T-helper 2 cell treated with Interferon-gamma antibody and Interleukin-4, amounts not matched to agents 100 ng/mL and 5 ng/mL, for 36 hours (primary cell): Measurements from ENCODE around the gene CYP2D6. TPM values are rescaled to one million over a fixed set of nuclear protein-coding genes. Genes with fewer than 3 reads are reported as not detected.

Experiments
- intact Hi-C: fragments of 100-400 bp; cut with micrococcal nuclease; formaldehyde crosslinking; loops from one replicate; pipeline ENCODE4 v1.15.1; 2023
- total RNA-seq: library from RNA; stranded (reverse); gene quantifications from 2 replicates; pipeline ENCODE4 v1.2.3, GENCODE V29; 2022

The CYP2D6 gene
- total RNA-seq, 1 donor from 2014 or later, result 5.8 TPM

DNA sequence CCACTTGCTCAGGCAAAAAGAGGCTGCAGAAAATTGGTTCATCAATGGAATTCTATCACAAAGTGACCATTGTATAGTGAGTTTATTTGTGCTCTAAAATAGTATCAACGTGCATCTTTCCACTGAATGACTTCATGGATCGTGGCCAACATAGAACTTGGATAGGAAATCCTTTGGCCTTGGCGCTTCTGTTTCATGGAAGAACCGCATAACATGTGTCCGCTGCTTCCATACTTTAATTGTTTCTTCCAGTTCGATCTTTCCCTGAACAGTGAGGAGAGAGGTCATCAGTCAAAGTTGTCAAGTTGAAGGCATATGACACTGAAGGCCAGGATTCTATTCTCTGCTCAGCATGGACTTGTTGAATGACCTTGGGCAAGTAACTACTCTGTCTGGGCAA lies 44.6 kb downstream of the CYP2D6 start:
- intact Hi-C loops, result loop anchor here (10.0 kb wide), 1 partner anchor 391 kb away; the partner anchor contains the start of gene MEI1

DNA sequence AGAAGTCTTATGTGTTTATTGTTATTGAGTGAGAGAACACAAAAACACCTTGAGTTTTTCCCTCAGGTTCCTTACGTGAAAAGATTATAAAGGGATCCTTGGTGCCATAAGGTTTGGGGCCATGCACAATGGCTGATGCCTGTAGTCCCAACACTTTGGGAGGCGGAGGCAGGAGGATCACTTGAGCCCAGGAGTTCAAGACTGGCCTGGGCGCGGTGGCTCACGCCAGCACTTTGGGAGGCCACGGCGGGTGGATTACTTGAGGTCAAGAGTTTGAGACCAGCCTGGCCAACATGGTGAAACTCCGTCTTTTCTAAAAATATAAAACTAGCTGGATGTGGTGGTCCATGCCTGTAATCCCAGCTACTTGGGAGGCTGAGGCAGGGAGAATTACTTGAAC lies 45.7 kb downstream of the CYP2D6 start:
- intact Hi-C loops, result loop anchor here (10.0 kb wide), 1 partner anchor 390 kb away; the partner anchor contains the start of gene MEI1

DNA sequence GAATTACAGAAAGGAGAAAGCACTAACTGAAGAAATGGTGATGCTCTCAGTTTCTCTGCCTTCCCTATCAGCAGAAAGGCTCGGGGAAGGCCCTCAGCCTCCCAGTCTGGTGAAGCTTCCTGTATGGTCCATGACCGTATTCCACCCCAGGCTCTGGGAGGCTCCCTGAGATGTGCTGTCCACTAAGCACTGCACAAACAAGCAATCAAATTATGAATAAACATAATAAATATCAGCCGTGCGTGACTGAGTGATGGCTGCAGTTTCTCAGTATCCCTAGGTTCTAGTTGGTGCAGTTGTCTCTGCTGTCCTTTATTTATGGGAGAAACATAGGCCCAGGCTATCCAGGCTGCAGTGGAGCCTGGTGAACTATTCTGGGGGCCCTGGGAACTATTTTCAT lies 47.5 kb downstream of the CYP2D6 start:
- intact Hi-C loops, result loop anchor here (10.0 kb wide), 1 partner anchor 388 kb away; the partner anchor contains the start of gene MEI1

DNA sequence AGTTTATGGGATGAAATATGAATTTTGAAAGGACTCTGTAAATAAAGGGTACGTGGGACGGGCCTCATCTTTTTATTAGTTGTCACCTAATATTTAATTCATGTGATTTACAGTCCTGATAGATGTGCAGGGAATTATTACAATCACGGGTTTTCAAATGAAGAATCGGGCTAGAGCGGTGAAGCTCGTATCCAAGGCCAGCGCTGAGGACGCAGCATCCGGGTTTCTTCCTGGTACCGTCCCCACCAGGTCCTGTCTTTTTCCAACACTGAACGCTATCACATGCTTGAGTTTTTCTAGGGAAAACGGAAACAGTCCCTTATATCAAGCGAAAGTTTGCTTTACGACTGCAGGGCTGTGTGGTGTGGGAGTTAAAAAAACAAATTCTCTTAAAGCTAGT lies 50.3 kb downstream of the CYP2D6 start:
- intact Hi-C loops, result loop anchor here (1.0 to 10.0 kb wide), 2 partner anchors 10 to 385 kb away; partner anchors contain the start of genes MEI1 and NDUFA6

GRCh38 chr22:42079319-42080251 lies 51.0 kb downstream of the CYP2D6 start, which contains the start of gene SMDT1:
SMDT1 (plus strand) TSS chr22:42079700; CDS start chr22:42079769, 69 bp downstream.
- intact Hi-C loops, result loop anchor here (1.0 to 10.0 kb wide), 4 partner anchors 9 to 385 kb away; partner anchors contain the start of genes MEI1, NAGA, NDUFA6 and WBP2NL

GRCh38 chr22:42078469-42079318 lies 51.9 kb downstream of the CYP2D6 start:
- intact Hi-C loops, result loop anchor here (1.0 to 2.0 kb wide), 2 partner anchors 8 to 80 kb away; partner anchors contain the start of genes NAGA and WBP2NL

DNA sequence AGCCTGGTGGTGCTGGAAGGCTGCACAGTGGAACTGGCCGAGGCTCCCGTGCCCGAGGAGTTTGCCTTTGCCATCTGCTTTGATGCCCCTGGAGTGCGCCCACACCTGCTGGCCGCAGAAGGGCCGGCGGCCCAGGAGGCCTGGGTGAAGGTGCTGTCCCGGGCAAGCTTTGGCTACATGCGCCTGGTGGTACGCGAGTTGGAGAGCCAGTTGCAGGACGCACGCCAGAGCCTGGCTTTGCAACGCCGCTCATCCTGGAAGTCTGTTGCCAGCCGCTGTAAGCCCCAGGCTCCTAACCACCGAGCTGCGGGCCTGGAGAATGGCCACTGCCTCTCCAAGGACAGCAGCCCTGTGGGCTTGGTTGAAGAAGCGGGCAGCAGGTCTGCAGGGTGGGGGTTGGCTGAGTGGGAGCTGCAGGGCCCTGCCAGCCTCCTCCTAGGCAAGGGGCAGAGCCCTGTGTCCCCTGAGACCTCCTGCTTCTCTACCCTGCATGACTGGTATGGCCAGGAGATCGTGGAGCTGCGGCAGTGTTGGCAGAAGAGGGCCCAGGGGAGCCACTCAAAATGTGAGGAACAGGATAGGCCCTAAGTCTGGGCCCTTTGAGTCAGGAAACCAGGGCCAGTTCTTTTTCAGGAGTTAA lies 53.0 kb downstream of the CYP2D6 start:
- intact Hi-C loops, result loop anchor here (2.0 kb wide), 1 partner anchor 79 kb away; the partner anchor contains the start of gene WBP2NL

DNA sequence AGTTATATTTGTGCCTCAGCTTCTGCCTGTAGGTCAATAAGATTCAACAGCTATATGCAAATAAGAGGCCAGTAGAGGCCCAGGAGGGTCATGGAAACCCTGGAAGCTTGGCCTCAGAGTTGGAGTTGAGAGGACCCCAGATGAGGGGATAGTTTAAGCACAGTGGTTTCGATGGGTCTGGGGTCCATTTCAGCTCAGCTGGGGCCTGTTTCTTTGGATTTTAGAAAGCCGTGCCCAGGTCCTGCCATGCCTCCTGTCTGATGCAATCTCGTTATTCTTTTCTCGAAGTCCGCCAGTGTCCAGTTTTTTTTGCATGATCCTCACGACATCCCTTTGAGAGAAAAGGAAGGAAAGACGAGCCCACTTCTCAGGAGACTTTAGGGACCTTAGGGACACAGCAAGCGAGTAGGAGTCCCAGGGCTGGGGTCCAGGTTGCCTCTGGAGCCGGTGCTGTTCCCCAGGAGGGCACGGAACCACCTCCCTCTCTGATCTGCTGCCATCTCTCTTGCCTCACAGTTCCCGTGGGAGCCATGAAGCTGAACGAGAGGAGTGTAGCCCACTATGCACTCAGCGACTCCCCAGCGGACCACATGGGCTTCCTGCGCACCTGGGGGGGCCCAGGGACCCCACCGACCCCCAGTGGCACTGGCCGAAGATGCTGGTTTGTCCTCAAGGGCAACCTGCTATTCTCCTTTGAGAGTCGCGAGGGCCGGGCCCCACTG lies 53.7 kb downstream of the CYP2D6 start:
- intact Hi-C loops, result no loop called here

Other genes starting within 250 kb of the CYP2D6 start
- 0.41 TPM in 1 of 2 replicates, not detected in the other for gene SHISA8, start 215.7 kb downstream of the CYP2D6 start, total RNA-seq
- gene TNFRSF13C, start 204.0 kb downstream of the CYP2D6 start, total RNA-seq, result 1.3 and 1.5 TPM in 2 replicates
- gene CENPM, start 183.7 kb downstream of the CYP2D6 start, total RNA-seq, result 67.5 and 74.1 TPM in 2 replicates
- gene SEPTIN3, start 161.4 kb downstream of the CYP2D6 start, total RNA-seq, result 4.0 and 4.6 TPM in 2 replicates
- 2.0 and 3.3 TPM in 2 replicates for gene WBP2NL, start 132.0 kb downstream of the CYP2D6 start, total RNA-seq
- 37.9 and 38.7 TPM in 2 replicates for gene NAGA, start 60.0 kb downstream of the CYP2D6 start, total RNA-seq
- 4.0 and 4.2 TPM in 2 replicates for gene PHETA2, start 56.6 kb downstream of the CYP2D6 start, total RNA-seq
- 98.6 and 105 TPM in 2 replicates for gene SMDT1, start 51.1 kb downstream of the CYP2D6 start, total RNA-seq
- 74.3 and 80.7 TPM in 2 replicates for gene NDUFA6, start 40.0 kb downstream of the CYP2D6 start, total RNA-seq
- 75.8 and 76.5 TPM in 2 replicates for gene TCF20, start 139.8 kb upstream of the CYP2D6 start, total RNA-seq